OCI-LY3 (cell line): ENCODE measurements around the gene TJP1.

ENCODE experiments used
- EZH2phosphoT487 ChIP-seq: fragments of 200-600 bp; shearing (Covaris generic); IDR thresholded peaks from 2 replicates; pipeline ENCODE4 v1.6.1; 2018; ENCODE audit warnings: antibody characterized with exemption, mixed run types, low read depth
- TF ChIP-seq, protein P1 (sequence below): fragments of 200-600, 300-600 bp; sonication (generic); IDR thresholded peaks from 2 replicates; pipeline ENCODE4 v1.5.1; 2014; ENCODE audit warnings: antibody characterized with exemption, low read length, low read depth

GRCh38 chr15:29740692-29741311 is 81.5 kb downstream of the TJP1 start:
- TF ChIP-seq, protein P1, sequence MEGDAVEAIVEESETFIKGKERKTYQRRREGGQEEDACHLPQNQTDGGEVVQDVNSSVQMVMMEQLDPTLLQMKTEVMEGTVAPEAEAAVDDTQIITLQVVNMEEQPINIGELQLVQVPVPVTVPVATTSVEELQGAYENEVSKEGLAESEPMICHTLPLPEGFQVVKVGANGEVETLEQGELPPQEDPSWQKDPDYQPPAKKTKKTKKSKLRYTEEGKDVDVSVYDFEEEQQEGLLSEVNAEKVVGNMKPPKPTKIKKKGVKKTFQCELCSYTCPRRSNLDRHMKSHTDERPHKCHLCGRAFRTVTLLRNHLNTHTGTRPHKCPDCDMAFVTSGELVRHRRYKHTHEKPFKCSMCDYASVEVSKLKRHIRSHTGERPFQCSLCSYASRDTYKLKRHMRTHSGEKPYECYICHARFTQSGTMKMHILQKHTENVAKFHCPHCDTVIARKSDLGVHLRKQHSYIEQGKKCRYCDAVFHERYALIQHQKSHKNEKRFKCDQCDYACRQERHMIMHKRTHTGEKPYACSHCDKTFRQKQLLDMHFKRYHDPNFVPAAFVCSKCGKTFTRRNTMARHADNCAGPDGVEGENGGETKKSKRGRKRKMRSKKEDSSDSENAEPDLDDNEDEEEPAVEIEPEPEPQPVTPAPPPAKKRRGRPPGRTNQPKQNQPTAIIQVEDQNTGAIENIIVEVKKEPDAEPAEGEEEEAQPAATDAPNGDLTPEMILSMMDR: peak; percentile 80
- no peak for TF ChIP-seq EZH2phosphoT487
